H1 (cell line): ENCODE results near the gene GABARAPL1. TPM values are rescaled to one million over a fixed set of nuclear protein-coding genes. Genes with fewer than 3 reads are reported as not detected.

Source experiments
- CTCF ChIA-PET: fragments of 300-600 bp; sonication (Branson Sonifier 250); formaldehyde crosslinking; loops from one replicate; lab custom pipeline; 2021; ENCODE audit not compliant: partially characterized antibody; lab: Charles Lee
- POLR2A ChIA-PET: fragments of 300-600 bp; sonication (Branson Sonifier 250); formaldehyde crosslinking; loops from one replicate; lab custom pipeline; 2021; ENCODE audit warnings: inconsistent platforms; ENCODE audit not compliant: partially characterized antibody; lab: Charles Lee
- DNase-seq, 2 experiments: peaks; one replicate each; pipeline versions ENCODE4 v3.0.0 to v3.0.0-alpha.2; 2010 to 2022; ENCODE audit warnings: low spot score in 2 of 2, low read depth in 1 of 2, mixed read lengths in 1 of 2
- FAIRE-seq: peaks from 2 replicates; lab custom pipeline; 2011; peaks lifted over from hg19 to GRCh38; lab: Jason Lieb, UNC
- H2AFZ ChIP-seq: 2 replicates; pipeline ENCODE4 v1.8.1; 2012; ENCODE audit warnings: low read length, inconsistent platforms
- H2AK5ac ChIP-seq: 2 replicates; pipeline ENCODE4 v1.6.1; 2013; ENCODE audit warnings: low read depth, low read length
- H2BK120ac ChIP-seq: replicated peaks from 2 replicates; pipeline ENCODE3; 2013; ENCODE audit warnings: low read depth, low read length, inconsistent platforms
- H2BK12ac ChIP-seq: 2 replicates; pipeline ENCODE4 v1.6.1; 2013; ENCODE audit warnings: low read depth, low read length
- H2BK15ac ChIP-seq: 2 replicates; pipeline ENCODE4 v1.6.1; 2013; ENCODE audit warnings: low read length
- H2BK20ac ChIP-seq: 2 replicates; pipeline ENCODE4 v1.6.1; 2013; ENCODE audit warnings: low read length
- H2BK5ac ChIP-seq: 2 replicates; pipeline ENCODE4 v1.6.1; 2013; ENCODE audit warnings: low read depth, low read length
- H3K14ac ChIP-seq: 2 replicates; pipeline ENCODE4 v1.6.1; 2013; ENCODE audit warnings: inconsistent platforms; ENCODE audit not compliant: insufficient read length
- H3K18ac ChIP-seq: 2 replicates; pipeline ENCODE4 v1.6.1; 2013; ENCODE audit warnings: low read length; ENCODE audit errors: extremely low read depth
- H3K23ac ChIP-seq: 2 replicates; pipeline ENCODE4 v1.6.1; 2013; ENCODE audit warnings: inconsistent platforms; ENCODE audit not compliant: insufficient read length
- H3K23me2 ChIP-seq: 2 replicates; pipeline ENCODE4 v1.6.1; 2013; ENCODE audit warnings: low read depth, low read length
- H3K27ac ChIP-seq: 2 replicates; pipeline ENCODE4 v1.6.1; 2011; ENCODE audit warnings: low read depth, low read length, inconsistent platforms
- H3K27me3 ChIP-seq, 4 experiments: replicated peaks in 1 of 4; 1 replicate in 1 of 4; 2 replicates in 3 of 4; pipeline versions ENCODE4 v1.6.1 to v1.8.1; 2011 to 2013; ENCODE audit warnings: low read length in 3 of 4, mild to moderate bottlenecking in 3 of 4, inconsistent platforms in 2 of 4, mixed read lengths in 2 of 4, moderate library complexity in 1 of 4; ENCODE audit not compliant: control insufficient read depth in 3 of 4, insufficient read depth in 3 of 4; ENCODE audit errors: extremely low read depth in 1 of 4
- H3K36me3 ChIP-seq, 4 experiments: 2 replicates each; pipeline versions ENCODE4 v1.6.1 to v1.8.1; 2011 to 2013; ENCODE audit warnings: mild to moderate bottlenecking in 4 of 4, low read length in 3 of 4, moderate library complexity in 2 of 4, control low read depth in 1 of 4, inconsistent platforms in 1 of 4; ENCODE audit not compliant: insufficient read depth in 4 of 4, control insufficient read depth in 2 of 4
- H3K4ac ChIP-seq: replicated peaks from 2 replicates; pipeline ENCODE3; 2013; ENCODE audit warnings: low read length, low read depth, mixed read lengths, inconsistent platforms; ENCODE audit not compliant: insufficient read length
- H3K4me1 ChIP-seq, 4 experiments: replicated peaks in 1 of 4; 1 replicate in 1 of 4; 2 replicates in 3 of 4; pipeline versions ENCODE4 v1.6.1 to v1.8.1; 2011 to 2013; ENCODE audit warnings: low read length in 3 of 4, inconsistent platforms in 2 of 4, mixed read lengths in 1 of 4; ENCODE audit not compliant: insufficient read depth in 4 of 4, control insufficient read depth in 3 of 4
- H3K4me2 ChIP-seq, 2 experiments: 2 replicates each; pipeline versions ENCODE4 v1.6.1 to v1.8.1; 2011 to 2013; ENCODE audit warnings: low read depth in 2 of 2, low read length in 2 of 2, control low read depth in 1 of 2, inconsistent platforms in 1 of 2, mild to moderate bottlenecking in 1 of 2; ENCODE audit not compliant: insufficient read depth in 1 of 2
- H3K4me3 ChIP-seq, 4 experiments: fragments of 200-600, 300-600 bp in 1 of 4; sonication (generic), shearing (Covaris generic), sonication (Bioruptor Twin) in 1 of 4; 2 replicates each; pipeline versions ENCODE4 v1.5.1 to v1.8.1; 2011 to 2016; ENCODE audit warnings: low read length in 4 of 4, low read depth in 3 of 4, control low read depth in 2 of 4, inconsistent platforms in 2 of 4, mild to moderate bottlenecking in 2 of 4, mixed read lengths in 1 of 4, moderate library complexity in 1 of 4; ENCODE audit not compliant: insufficient read depth in 2 of 4; ENCODE audit errors: extremely low read depth in 1 of 4
- H3K56ac ChIP-seq: replicated peaks from 2 replicates; pipeline ENCODE3; 2013; ENCODE audit warnings: low read depth, mild to moderate bottlenecking, mixed read lengths, low read length, inconsistent platforms; ENCODE audit not compliant: insufficient read length
- H3K79me1 ChIP-seq: 2 replicates; pipeline ENCODE4 v1.6.1; 2013; ENCODE audit warnings: low read depth, low read length, control low read depth
- H3K79me2 ChIP-seq, 2 experiments: 2 replicates each; pipeline versions ENCODE4 v1.6.1 to v1.8.1; 2012 to 2013; ENCODE audit warnings: low read length in 2 of 2, mild to moderate bottlenecking in 2 of 2, inconsistent platforms in 1 of 2; ENCODE audit not compliant: insufficient read depth in 2 of 2, control insufficient read depth in 1 of 2
- H3K9ac ChIP-seq, 4 experiments: replicated peaks in 1 of 4; 1 replicate in 1 of 4; 2 replicates in 3 of 4; pipeline versions ENCODE4 v1.6.1 to v1.8.1; 2011 to 2013; ENCODE audit warnings: low read depth in 3 of 4, low read length in 3 of 4, control low read depth in 2 of 4, mild to moderate bottlenecking in 2 of 4, moderate library complexity in 2 of 4, inconsistent platforms in 1 of 4; ENCODE audit errors: extremely low read depth in 1 of 4
- H3K9me3 ChIP-seq, 2 experiments: 2 replicates each; pipeline versions ENCODE4 v1.6.1 to v1.8.1; 2012 to 2013; ENCODE audit warnings: mild to moderate bottlenecking in 2 of 2, moderate library complexity in 2 of 2, control low read depth in 1 of 2, inconsistent platforms in 1 of 2, low read depth in 1 of 2, low read length in 1 of 2, mixed read lengths in 1 of 2; ENCODE audit not compliant: insufficient read depth in 2 of 2
- H4K20me1 ChIP-seq, 2 experiments: replicated peaks in 1 of 2; 2 replicates each; pipeline versions ENCODE3 to v1.8.1; 2011 to 2013; ENCODE audit warnings: inconsistent platforms in 2 of 2, low read length in 2 of 2, mild to moderate bottlenecking in 1 of 2; ENCODE audit not compliant: insufficient read depth in 2 of 2, control insufficient read depth in 1 of 2
- H4K5ac ChIP-seq: 2 replicates; pipeline ENCODE4 v1.6.1; 2013; ENCODE audit warnings: low read length, low read depth, mixed read lengths, inconsistent platforms; ENCODE audit not compliant: insufficient read length
- H4K8ac ChIP-seq: 2 replicates; pipeline ENCODE4 v1.8.0; 2013; ENCODE audit warnings: mild to moderate bottlenecking, moderate library complexity, low read length, inconsistent platforms; ENCODE audit not compliant: insufficient read depth; ENCODE audit errors: extremely low read depth
- H4K91ac ChIP-seq: replicated peaks from 2 replicates; pipeline ENCODE3; 2013; ENCODE audit warnings: low read length, mixed read lengths, inconsistent platforms; ENCODE audit not compliant: insufficient read length
- ASH2L ChIP-seq: fragments of 200-600, 300-600 bp; sonication (generic); IDR thresholded peaks from one replicate; pipeline ENCODE4 v1.7.1; 2017; ENCODE audit warnings: low read length
- CBX5 ChIP-seq: fragments of 300-800, 300-1000 bp; sonication (generic); IDR thresholded peaks from 2 replicates; pipeline ENCODE4 v1.7.1; 2016; ENCODE audit warnings: antibody characterized with exemption, low read length, low read depth
- CEBPB ChIP-seq: IDR thresholded peaks from 2 replicates; pipeline ENCODE4 v1.6.1; 2012; ENCODE audit warnings: low read depth, low read length
- EZH2 ChIP-seq: fragments of 200-600 bp; sonication (generic); IDR thresholded peaks from 2 replicates; pipeline ENCODE4 v1.7.1; 2012; ENCODE audit warnings: low read depth, mild to moderate bottlenecking, moderate library complexity, low read length, inconsistent platforms; ENCODE audit not compliant: severe bottlenecking
- HDAC6 ChIP-seq: IDR thresholded peaks from one replicate; pipeline ENCODE4 v1.7.1; 2012; ENCODE audit warnings: low read depth, mild to moderate bottlenecking, inconsistent platforms, low read length, moderate library complexity
- KDM1A ChIP-seq: fragments of 200-600, 300-600 bp; sonication (generic); IDR thresholded peaks from 2 replicates; pipeline ENCODE4 v1.7.1; 2016; ENCODE audit warnings: mild to moderate bottlenecking, low read length, borderline replicate concordance
- MAX ChIP-seq: IDR thresholded peaks from 2 replicates; pipeline ENCODE4 v1.6.1; 2012; ENCODE audit warnings: inconsistent platforms
- POLR2A ChIP-seq, 2 experiments: IDR thresholded peaks; 1 replicate in 1 of 2; 2 replicates in 1 of 2; pipeline ENCODE4 v1.6.1; 2011; ENCODE audit warnings: low read depth in 2 of 2, low read length in 2 of 2, mild to moderate bottlenecking in 2 of 2; ENCODE audit errors: control extremely low read depth in 1 of 2
- POLR2AphosphoS5 ChIP-seq: IDR thresholded peaks from 2 replicates; pipeline ENCODE4 v1.6.1; 2011; ENCODE audit warnings: low read depth, low read length
- RAD21 ChIP-seq, 2 experiments: IDR thresholded peaks in 1 of 2; conservative IDR thresholded peaks in 1 of 2; 2 replicates each; pipeline ENCODE4 v1.6.1; 2011; ENCODE audit warnings: low read depth in 2 of 2, low read length in 2 of 2, improper control_type of control experiment in 1 of 2, inconsistent platforms in 1 of 2, mild to moderate bottlenecking in 1 of 2, moderate library complexity in 1 of 2
- SAP30 ChIP-seq: fragments of 300-600 bp; sonication (generic); IDR thresholded peaks from 2 replicates; pipeline ENCODE4 v1.7.1; 2012; ENCODE audit warnings: low read length, moderate library complexity, mild to moderate bottlenecking, inconsistent platforms; ENCODE audit not compliant: insufficient read depth, insufficient replicate concordance
- TCF12 ChIP-seq: IDR thresholded peaks from 2 replicates; pipeline ENCODE4 v1.6.1; 2011; ENCODE audit warnings: low read depth, mild to moderate bottlenecking, low read length
- WGBS, 2 experiments: shearing (Covaris generic) in 1 of 2; methylation state at CpG; one replicate each; pipeline versions ENCODE4 v1.1.6 to v1.1.7; 2013 to 2015; ENCODE audit warnings: low lambda C conversion rate in 2 of 2, mixed read lengths in 2 of 2, inconsistent platforms in 1 of 2, low coverage in 1 of 2, missing lambda C conversion rate in 1 of 2; ENCODE audit not compliant: insufficient replicate concordance in 2 of 2, insufficient coverage in 1 of 2, insufficient read length in 1 of 2; ENCODE audit errors: extremely low coverage in 1 of 2, missing lambda C conversion rate in 1 of 2; 5-methylcytosine and 5-hydroxymethylcytosine counted together
- polyA plus RNA-seq, 7 experiments: library from polyadenylated mRNA; depleted of rRNA in 3 of 7; stranded (reverse) in 5 of 7; unstranded in 2 of 7; fragments of >200 nt in 5 of 7; fragments of 200-250 nt in 2 of 7; gene quantifications; 1 replicate in 5 of 7; 2 replicates in 1 of 7; 4 replicates in 1 of 7; pipeline versions ENCODE4 v1.2.1 to v1.2.3, GENCODE V29; 2011 to 2013; ENCODE audit warnings: missing spikeins in 2 of 7, mixed read lengths in 2 of 7
- total RNA-seq: library from RNA; stranded (reverse); fragmentation: NEBNext Ultra II Directional; extraction: Animal tissue kit (Norgen Biotek cat#: 25700); gene quantifications from 2 replicates; pipeline ENCODE4 v1.2.1, GENCODE V29; 2021

GABARAPL1 gene
- total and polyA plus RNA-seq, 2 of the 8 experiments (the other 6 are each of a cell fraction or from before 2014, with no cell fraction given) = 56.1 to 87.9 TPM

- Histone ChIP-seq H2BK20ac (no peak overlapping the region), H3K4ac (no peak overlapping the region), H3K27ac (no peak overlapping the region), H2AK5ac (no peak overlapping the region), H4K8ac (no peak overlapping the region), H3K9ac (no peak overlapping the region), H3K4me2 (no peak overlapping the region), H3K36me3 (no peaks in the 10 kb centered on the region), H2BK5ac (no peak overlapping the region), H3K18ac (no peak overlapping the region), H3K4me1 (no peaks in the 10 kb centered on the region), H3K27me3 (no peaks in the 10 kb centered on the region), H3K56ac (no peak overlapping the region), H4K5ac (no peak overlapping the region), H3K79me2 (no peaks in the 10 kb centered on the region), H2BK15ac (no peak overlapping the region), H3K23ac (no peak overlapping the region), H3K14ac (no peak overlapping the region), H4K20me1 (no peaks in the 10 kb centered on the region), H2AFZ (no peak overlapping the region), H3K4me3 (no peak overlapping the region), H3K79me1 (no peaks in the 10 kb centered on the region), H2BK12ac (no peak overlapping the region), H4K91ac (no peak overlapping the region), H2BK120ac (no peak overlapping the region), H3K23me2 (no peaks in the 10 kb centered on the region), H3K9me3 (no peaks in the 10 kb centered on the region)
- ChIA-PET POLR2A (interaction anchor here (0.7 to 1.5 kb wide), 2 partner anchors 22 to 416 kb away, joined by 3 to 5 read pairs; no protein-coding TSS in a partner anchor), CTCF (interaction anchor here (1.3 to 2.6 kb wide), 2 partner anchors 15 to 61 kb away, joined by 3 to 10 read pairs; no protein-coding TSS in a partner anchor)
- no peak for FAIRE-seq
- WGBS, 2 experiments = 90% methylated on average over 2 of the region's 2 CpGs; no CpG with 5 or more reads in 1 of the 2 experiments
- no peak for TF ChIP-seq KDM1A
- no peak for TF ChIP-seq HDAC6
- no peak for TF ChIP-seq SAP30
- TF ChIP-seq MAX = no peak
- no peak for TF ChIP-seq CBX5
- TF ChIP-seq CEBPB = no peak
- TF ChIP-seq ASH2L = no peak
- no peak for TF ChIP-seq RAD21 (IDR thresholded peaks at IDR 0.05 in 1 of 2, conservative IDR thresholded peaks at IDR 0.05 in 1 of 2; ENCODE audit: low read depth in 2 of 2, low read length in 2 of 2)
- no peak for TF ChIP-seq TCF12
- TF ChIP-seq POLR2AphosphoS5 = no peak
- TF ChIP-seq POLR2A (IDR thresholded peaks at IDR 0.05; ENCODE audit: control extremely low read depth in 1 of 2, low read depth in 2 of 2, low read length in 2 of 2) = no peak
- TF ChIP-seq EZH2 = no peak
- no peak for DNase-seq
Measured at GRCh38 chr12:10174986-10175614, 37.6 kb upstream of the GABARAPL1 start.
